Testis (tissue), 3 donors: Measurements from ENCODE around the gene LRFN2. TPM values are rescaled to one million over a fixed set of nuclear protein-coding genes. Genes with fewer than 3 reads are reported as not detected.

Experiments used
- DNase-seq: peaks from one replicate; pipeline ENCODE4 v3.0.0-alpha.2; 2019
- H3K27ac ChIP-seq, 2 donors: fragments of 200-600 bp; sonication (generic); one replicate each; pipeline ENCODE4 v1.5.1; 2019
- H3K27me3 ChIP-seq: fragments of 200-600 bp; sonication (generic); one replicate; pipeline ENCODE4 v1.5.1; 2019
- H3K36me3 ChIP-seq: fragments of 200-600 bp; sonication (generic); one replicate; pipeline ENCODE4 v1.5.1; 2017; ENCODE audit warnings: low read depth; ENCODE audit errors: missing control alignments
- H3K4me1 ChIP-seq: fragments of 200-600 bp; sonication (generic); one replicate; pipeline ENCODE4 v1.5.1; 2019
- H3K4me3 ChIP-seq, 2 donors: fragments of 200-600 bp; sonication (generic); one replicate each; pipeline ENCODE4 v1.5.1; 2017 to 2019
- H3K9me3 ChIP-seq: fragments of 200-600 bp; sonication (generic); one replicate; pipeline ENCODE4 v1.5.1; 2017
- CTCF ChIP-seq, 3 experiments: fragments of 450-650 bp in 2 of 3; fragments of 200-600 bp in 1 of 3; sonication (generic) in 1 of 3; IDR thresholded peaks; one replicate each; pipeline ENCODE4 v1.5.1; 2016 to 2019; ENCODE audit warnings: antibody characterized with exemption in 3 of 3, mild to moderate bottlenecking in 2 of 3, moderate library complexity in 1 of 3
- POLR2A ChIP-seq: fragments of 450-650 bp; IDR thresholded peaks from one replicate; pipeline ENCODE4 v1.6.1; 2017; ENCODE audit warnings: antibody characterized with exemption, mild to moderate bottlenecking, moderate library complexity
- WGBS, 2 donors: methylation state at CpG; one replicate each; pipeline ENCODE4 v1.1.5; 2018; 5-methylcytosine and 5-hydroxymethylcytosine counted together
- intact Hi-C: fragments of 100-400 bp; cut with DNase I; formaldehyde crosslinking; loops from one replicate; pipeline ENCODE4 v1.15.1; 2023; ENCODE audit warnings: low total_unique reads
- polyA plus RNA-seq: library from polyadenylated mRNA; stranded (reverse); fragments of 350-450 nt; fragmentation: Illumina TruSeq; extraction: RNeasy Lipid Tissue Mini Kit (QIAGEN cat#74804); gene quantifications from one replicate; pipeline ENCODE4 v1.2.3, GENCODE V29; 2014; ENCODE audit warnings: low read depth, low replicate concordance; ENCODE audit not compliant: insufficient read depth
- total RNA-seq, 2 donors: library from RNA; depleted of rRNA; stranded (reverse); fragments of >200 nt; gene quantifications; one replicate each; pipeline ENCODE4 v1.2.3, GENCODE V29; 2016

LRFN2 gene
- total and polyA plus RNA-seq, 3 donors from 2014 or later: 1.1 to 3.3 (median 1.6) TPM

- H3K36me3 ChIP-seq: no peaks in the 10 kb centered on the region
- H3K27ac ChIP-seq: no peak overlapping the region
- TF ChIP-seq POLR2A: no peak
- H3K9me3 ChIP-seq: no peaks in the 10 kb centered on the region
- no peak overlapping the region for H3K4me3 ChIP-seq
- intact Hi-C loops: no loop called here
- WGBS, 2 donors: 90 to 100% methylated on average over 1 of the region's 1 CpG
- no peak for DNase-seq
- H3K4me1 ChIP-seq: no peaks in the 10 kb centered on the region
- H3K27me3 ChIP-seq: no peaks in the 10 kb centered on the region
Observed at GRCh38 chr6:40371095-40371494, 216.1 kb downstream of the LRFN2 start.

GRCh38 chr6:40369891-40370290 lies 217.3 kb downstream of the LRFN2 start:
- Histone ChIP-seq H3K4me1 (no peaks in the 10 kb centered on the region), H3K9me3 (no peaks in the 10 kb centered on the region)
- WGBS, 2 donors: 60 to 87% methylated on average over 1 of the region's 1 CpG

GRCh38 chr6:40369042-40369441 lies 218.1 kb downstream of the LRFN2 start:
- no peak overlapping the region for H3K27ac ChIP-seq
- intact Hi-C loops: no loop called here
- no peak for DNase-seq
- H3K4me1 ChIP-seq: no peaks in the 10 kb centered on the region
- no peak overlapping the region for H3K4me3 ChIP-seq
- H3K27me3 ChIP-seq: no peaks in the 10 kb centered on the region
- TF ChIP-seq POLR2A (no peak), CTCF (IDR thresholded peaks at IDR 0.05) (no peak)
- 34 to 44% methylated on average over 2 of the region's 2 CpGs for WGBS, 2 donors
- H3K9me3 ChIP-seq: no peaks in the 10 kb centered on the region
- no peaks in the 10 kb centered on the region for H3K36me3 ChIP-seq

More at GRCh38 chr6:40369891-40370290, 217.3 kb downstream of the LRFN2 start:
- Histone ChIP-seq H3K36me3 (no peaks in the 10 kb centered on the region), H3K27me3 (no peaks in the 10 kb centered on the region), H3K27ac (no peak overlapping the region), H3K4me3 (no peak overlapping the region)
- DNase-seq: no peak
- intact Hi-C loops: no loop called here
- TF ChIP-seq CTCF (IDR thresholded peaks at IDR 0.05) (no peak), POLR2A (no peak)

GRCh38 chr6:40362859-40363258 lies 224.3 kb downstream of the LRFN2 start:
- TF ChIP-seq CTCF (IDR thresholded peaks at IDR 0.05): no peak
- no peak for TF ChIP-seq POLR2A
- intact Hi-C loops: no loop called here
- H3K27ac ChIP-seq: no peak overlapping the region
- no peaks in the 10 kb centered on the region for H3K36me3 ChIP-seq
- H3K9me3 ChIP-seq: no peaks in the 10 kb centered on the region
- DNase-seq: no peak
- 93 to 97% methylated on average over 4 of the region's 4 CpGs for WGBS, 2 donors
- no peaks in the 10 kb centered on the region for H3K4me1 ChIP-seq
- no peak overlapping the region for H3K4me3 ChIP-seq
- H3K27me3 ChIP-seq: no peaks in the 10 kb centered on the region

GRCh38 chr6:40359808-40360207 lies 227.4 kb downstream of the LRFN2 start:
- Histone ChIP-seq H3K27me3 (no peaks in the 10 kb centered on the region), H3K9me3 (no peaks in the 10 kb centered on the region), H3K36me3 (no peaks in the 10 kb centered on the region), H3K4me1 (no peaks in the 10 kb centered on the region), H3K27ac (no peak overlapping the region), H3K4me3 (no peak overlapping the region)
- WGBS, 2 donors: 67 to 80% methylated on average over 2 of the region's 2 CpGs
- DNase-seq: no peak
- intact Hi-C loops: no loop called here
- TF ChIP-seq POLR2A (no peak), CTCF (IDR thresholded peaks at IDR 0.05) (no peak)
